Activated T-helper 2 cell treated with anti-CD3 and anti-CD28 coated beads, Interferon-gamma antibody, Interleukin-2, Interleukin-4, amounts not matched to agents 10 μg/mL and 5 μg/mL and 100 μg/mL, durations not matched to agents 14 hours and 24 hours and 36 hours (primary cell): ENCODE data around the gene ULK3. TPM values are rescaled to one million over a fixed set of nuclear protein-coding genes. Genes with fewer than 3 reads are reported as not detected.

Source experiments
- DNase-seq: peaks from one replicate; pipeline ENCODE4 v3.0.0; 2021; ENCODE audit warnings: low spot score
- H3K27ac Mint-ChIP-seq: one replicate; pipeline ENCODE4 v1.8.0; 2021; ENCODE audit warnings: mixed read lengths
- H3K27me3 Mint-ChIP-seq: one replicate; pipeline ENCODE4 v1.8.0; 2021; ENCODE audit warnings: low read depth, mixed read lengths
- H3K36me3 Mint-ChIP-seq: one replicate; pipeline ENCODE4 v1.8.0; 2021; ENCODE audit warnings: low read depth, mixed read lengths
- H3K4me1 Mint-ChIP-seq: one replicate; pipeline ENCODE4 v1.8.0; 2021; ENCODE audit warnings: low read depth, mixed read lengths
- H3K4me3 Mint-ChIP-seq: one replicate; pipeline ENCODE4 v1.8.0; 2021; ENCODE audit warnings: low read depth, mild to moderate bottlenecking, moderate library complexity, mixed read lengths
- H3K9me3 Mint-ChIP-seq: one replicate; pipeline ENCODE4 v1.8.0; 2021; ENCODE audit warnings: mixed read lengths
- intact Hi-C: fragments of 100-400 bp; cut with micrococcal nuclease; formaldehyde crosslinking; loops from one replicate; pipeline ENCODE4 v1.15.1; 2023
- total RNA-seq: library from RNA; stranded (reverse); gene quantifications from 2 replicates; pipeline ENCODE4 v1.2.3, GENCODE V29; 2022

The ULK3 gene
- total RNA-seq, 1 donor from 2014 or later = 47.7 TPM

GRCh38 chr15:74794970-74795349 lies 48.0 kb downstream of the ULK3 start:
- H3K36me3 Mint-ChIP-seq = peaks cover 54% of the 10 kb centered on the region
- DNase-seq = no peak
- H3K4me1 Mint-ChIP-seq = peaks cover 65% of the 10 kb centered on the region
- intact Hi-C loops = no loop called here
- no peaks in the 10 kb centered on the region for H3K9me3 Mint-ChIP-seq
- no peak overlapping the region for H3K4me3 Mint-ChIP-seq
- no peaks in the 10 kb centered on the region for H3K27me3 Mint-ChIP-seq
- peak overlapping the region; percentile 78 for H3K27ac Mint-ChIP-seq

GRCh38 chr15:74794248-74794969 lies 48.5 kb downstream of the ULK3 start:
- Mint-ChIP-seq H3K9me3 (no peaks in the 10 kb centered on the region), H3K27ac (peak overlapping the region; percentile 78), H3K36me3 (peaks cover 53% of the 10 kb centered on the region), H3K4me3 (no peak overlapping the region), H3K27me3 (no peaks in the 10 kb centered on the region), H3K4me1 (peaks cover 65% of the 10 kb centered on the region)
- intact Hi-C loops = no loop called here
- no peak for DNase-seq

GRCh38 chr15:74793135-74794028 lies 49.6 kb downstream of the ULK3 start:
- no peak overlapping the region for H3K4me3 Mint-ChIP-seq
- H3K27ac Mint-ChIP-seq = peak overlapping the region; percentile 67
- peaks cover 54% of the 10 kb centered on the region for H3K36me3 Mint-ChIP-seq
- no peaks in the 10 kb centered on the region for H3K27me3 Mint-ChIP-seq
- peak; percentile 49 for DNase-seq
- intact Hi-C loops = no loop called here
- H3K9me3 Mint-ChIP-seq = no peaks in the 10 kb centered on the region
- peaks cover 67% of the 10 kb centered on the region for H3K4me1 Mint-ChIP-seq

- H3K36me3 Mint-ChIP-seq = peaks cover 56% of the 10 kb centered on the region
- peaks cover 73% of the 10 kb centered on the region for H3K4me1 Mint-ChIP-seq
- intact Hi-C loops = no loop called here
- H3K27me3 Mint-ChIP-seq = no peaks in the 10 kb centered on the region
- peak overlapping the region; percentile 59 for H3K4me3 Mint-ChIP-seq
- no peak for DNase-seq
- H3K9me3 Mint-ChIP-seq = no peaks in the 10 kb centered on the region
- peak overlapping the region; percentile 84 for H3K27ac Mint-ChIP-seq
These were observed 50.5 kb downstream of the ULK3 start for GRCh38 chr15:74792227-74793016.

- Mint-ChIP-seq H3K27me3 (no peaks in the 10 kb centered on the region), H3K4me3 (peak overlapping the region; percentile 59), H3K27ac (peak overlapping the region; percentile 84), H3K9me3 (no peaks in the 10 kb centered on the region), H3K4me1 (peaks cover 78% of the 10 kb centered on the region), H3K36me3 (peaks cover 60% of the 10 kb centered on the region)
- DNase-seq = no peak
- intact Hi-C loops = no loop called here
These were observed 51.3 kb downstream of the ULK3 start for GRCh38 chr15:74791667-74792066.

GRCh38 chr15:74791007-74791406 lies 51.9 kb downstream of the ULK3 start:
- Mint-ChIP-seq H3K9me3 (no peaks in the 10 kb centered on the region), H3K4me1 (peaks cover 76% of the 10 kb centered on the region), H3K27ac (peak overlapping the region; percentile 84), H3K4me3 (peak overlapping the region; percentile 28), H3K27me3 (no peaks in the 10 kb centered on the region), H3K36me3 (peaks cover 59% of the 10 kb centered on the region)
- intact Hi-C loops = no loop called here
- DNase-seq = no peak

GRCh38 chr15:74790080-74790916 lies 52.7 kb downstream of the ULK3 start:
- H3K4me3 Mint-ChIP-seq = peak overlapping the region; percentile 92
- H3K36me3 Mint-ChIP-seq = peaks cover 61% of the 10 kb centered on the region
- H3K9me3 Mint-ChIP-seq = no peaks in the 10 kb centered on the region
- no peak for DNase-seq
- H3K4me1 Mint-ChIP-seq = peaks cover 78% of the 10 kb centered on the region
- H3K27ac Mint-ChIP-seq = peak overlapping the region; percentile 97
- intact Hi-C loops = no loop called here
- no peaks in the 10 kb centered on the region for H3K27me3 Mint-ChIP-seq

GRCh38 chr15:74789741-74790079 lies 53.2 kb downstream of the ULK3 start:
- Mint-ChIP-seq H3K4me1 (peaks cover 77% of the 10 kb centered on the region), H3K9me3 (no peaks in the 10 kb centered on the region), H3K27ac (peak overlapping the region; percentile 97), H3K36me3 (peaks cover 61% of the 10 kb centered on the region), H3K4me3 (peak overlapping the region; percentile 92), H3K27me3 (no peaks in the 10 kb centered on the region)
- intact Hi-C loops = loop anchor here (2.0 to 10.0 kb wide), 7 partner anchors 55 to 835 kb away; partner anchors contain the start of genes ARID3B, COX5A, PML and RPP25
- no peak for DNase-seq

GRCh38 chr15:74789171-74789631 lies 53.8 kb downstream of the ULK3 start:
- DNase-seq = no peak
- peak overlapping the region; percentile 92 for H3K4me3 Mint-ChIP-seq
- H3K4me1 Mint-ChIP-seq = peaks cover 76% of the 10 kb centered on the region
- H3K27me3 Mint-ChIP-seq = no peaks in the 10 kb centered on the region
- H3K27ac Mint-ChIP-seq = peak overlapping the region; percentile 97
- peaks cover 63% of the 10 kb centered on the region for H3K36me3 Mint-ChIP-seq
- no peaks in the 10 kb centered on the region for H3K9me3 Mint-ChIP-seq
- intact Hi-C loops = loop anchor here (2.0 to 10.0 kb wide), 7 partner anchors 56 to 836 kb away; partner anchors contain the start of genes ARID3B, COX5A, PML and RPP25

GRCh38 chr15:74788683-74789151 lies 54.2 kb downstream of the ULK3 start:
- intact Hi-C loops = loop anchor here (1.0 to 10.0 kb wide), 8 partner anchors 8 to 836 kb away; partner anchors contain the start of genes ARID3B, COX5A, PML and RPP25
- peak overlapping the region; percentile 97 for H3K27ac Mint-ChIP-seq
- peak overlapping the region; percentile 92 for H3K4me3 Mint-ChIP-seq
- H3K36me3 Mint-ChIP-seq = peaks cover 66% of the 10 kb centered on the region
- DNase-seq = peak; percentile 65
- H3K9me3 Mint-ChIP-seq = no peaks in the 10 kb centered on the region
- no peaks in the 10 kb centered on the region for H3K27me3 Mint-ChIP-seq
- H3K4me1 Mint-ChIP-seq = peaks cover 76% of the 10 kb centered on the region

GRCh38 chr15:74788042-74788682 lies 54.8 kb downstream of the ULK3 start:
- Mint-ChIP-seq H3K4me3 (peak overlapping the region; percentile 92), H3K27ac (peak overlapping the region; percentile 97), H3K9me3 (no peaks in the 10 kb centered on the region), H3K4me1 (peaks cover 71% of the 10 kb centered on the region), H3K36me3 (peaks cover 71% of the 10 kb centered on the region), H3K27me3 (no peaks in the 10 kb centered on the region)
- intact Hi-C loops = loop anchor here (1.0 to 10.0 kb wide), 8 partner anchors 8 to 837 kb away; partner anchors contain the start of genes ARID3B, COX5A, PML and RPP25
- no peak for DNase-seq
